ENCODE data around the gene PTPRQ.

GRCh38 chr12:80419644-80420043, 24.4 kb upstream of the PTPRQ start:
- TF ChIP-seq CTCF (IDR thresholded peaks at IDR 0.05; ENCODE audit: borderline replicate concordance, extremely low read depth, low read length, poor library complexity, severe bottlenecking) = no peak
- no peak for TF ChIP-seq EZH2 (IDR thresholded peaks at IDR 0.05; ENCODE audit: borderline replicate concordance, low read depth, low read length, severe bottlenecking)

Measured in DND-41 (cell line).